Left lung (tissue), 10 donors: ENCODE data around the gene HOXA2. TPM values are rescaled to one million over a fixed set of nuclear protein-coding genes. Genes with fewer than 3 reads are reported as not detected.

Experiments used
- ATAC-seq: fragments of 200-7000 bp; cut with Tn5 transposase; one replicate; pipeline ENCODE4 v1.9.1; 2020; ENCODE audit warnings: moderate library complexity
- DNase-seq, 4 donors: peaks; one replicate each; pipeline ENCODE4 v3.0.0-alpha.2; 2013 to 2020
- H3K27ac ChIP-seq, 2 donors: fragments of 200-600 bp; sonication (generic) in 1 of 2; one replicate each; pipeline versions ENCODE4 v1.5.0 to v1.8.0; 2020 to 2021
- H3K27me3 ChIP-seq, 2 donors: fragments of 200-600 bp; sonication (generic) in 1 of 2; one replicate each; pipeline versions ENCODE4 v1.5.0 to v1.8.0; 2020 to 2021
- H3K36me3 ChIP-seq, 2 donors: fragments of 200-600 bp; sonication (generic) in 1 of 2; one replicate each; pipeline versions ENCODE4 v1.5.0 to v1.8.0; 2020 to 2021
- H3K4me1 ChIP-seq, 2 donors: fragments of 200-600 bp; one replicate each; pipeline ENCODE4 v1.8.0; 2021
- H3K4me3 ChIP-seq, 2 donors: fragments of 200-600 bp; sonication (generic) in 1 of 2; one replicate each; pipeline versions ENCODE4 v1.5.0 to v1.8.0; 2020 to 2021; ENCODE audit warnings: mild to moderate bottlenecking in 1 of 2
- H3K9me3 ChIP-seq, 2 donors: fragments of 200-600 bp; sonication (generic) in 1 of 2; one replicate each; pipeline versions ENCODE4 v1.5.0 to v1.8.0; 2020 to 2021
- intact Hi-C, 2 donors: fragments of 100-400 bp; cut with DNase I; formaldehyde crosslinking; loops; one replicate each; pipeline versions ENCODE4 v1.11.2 to v1.14.2; 2022
- polyA plus RNA-seq, 6 donors: library from polyadenylated mRNA; unstranded; fragments of 120-200 nt; gene quantifications; one replicate each; pipeline ENCODE4 v1.2.1, GENCODE V29; 2013; ENCODE audit not compliant: insufficient read length in 6 of 6
- total RNA-seq, 2 donors: library from RNA; stranded (reverse); fragmentation: NEBNext Ultra II Directional; extraction: Animal tissue kit (Norgen Biotek cat#: 25700); gene quantifications; one replicate each; pipeline ENCODE4 v1.2.1, GENCODE V29; 2021
- TF ChIP-seq, protein P1 (sequence below), 2 donors: fragments of 200-600 bp; sonication (generic) in 1 of 2; IDR thresholded peaks; one replicate each; pipeline versions ENCODE4 v1.5.0 to v1.8.0; 2021; ENCODE audit warnings: antibody characterized with exemption in 2 of 2
- donor health status: DM: no; HTN: yes; CAD: no.
- donor health status: DM: no; HTN: no; CAD: no.

The HOXA2 gene
- total and polyA plus RNA-seq, 8 donors, result 0.61 to 19.6 (median 17.6) TPM

DNA sequence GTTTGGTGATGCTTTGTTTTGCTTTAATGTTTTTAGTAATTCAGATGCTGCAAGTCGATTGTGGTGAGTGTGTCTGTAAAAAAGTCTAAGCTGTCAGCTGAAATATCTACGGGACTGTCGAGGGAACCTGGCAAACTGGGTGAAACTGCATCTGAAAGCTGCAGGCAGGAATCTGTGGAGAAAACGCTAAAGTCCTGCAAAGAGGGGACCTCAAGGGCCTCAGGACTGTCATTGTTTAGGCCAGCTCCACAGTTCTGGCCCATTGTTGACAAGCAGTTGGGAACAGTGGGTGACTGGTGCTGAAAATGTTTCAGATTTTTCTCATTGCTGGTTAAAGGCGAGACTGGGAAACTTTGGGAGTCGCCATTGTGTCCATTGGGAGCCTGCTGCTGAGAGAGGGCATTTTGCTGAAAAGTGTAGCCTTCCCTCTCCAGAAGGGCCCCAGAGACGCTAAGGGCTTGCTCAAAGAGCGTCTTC lies 1.8 kb downstream of the HOXA2 start:
- Histone ChIP-seq H3K27me3 (peaks cover 23 to 100% of the 10 kb centered on the region in 2 donors), H3K36me3 (peaks cover 0 to 6% of the 10 kb centered on the region in 2 donors), H3K9me3 (no peaks in the 10 kb centered on the region), H3K4me3 (peak overlapping the region; percentile 24 to 33), H3K27ac (peak overlapping the region; percentile 70 to 90), H3K4me1 (peaks cover 8 to 54% of the 10 kb centered on the region in 2 donors)
- TF ChIP-seq, protein P1, sequence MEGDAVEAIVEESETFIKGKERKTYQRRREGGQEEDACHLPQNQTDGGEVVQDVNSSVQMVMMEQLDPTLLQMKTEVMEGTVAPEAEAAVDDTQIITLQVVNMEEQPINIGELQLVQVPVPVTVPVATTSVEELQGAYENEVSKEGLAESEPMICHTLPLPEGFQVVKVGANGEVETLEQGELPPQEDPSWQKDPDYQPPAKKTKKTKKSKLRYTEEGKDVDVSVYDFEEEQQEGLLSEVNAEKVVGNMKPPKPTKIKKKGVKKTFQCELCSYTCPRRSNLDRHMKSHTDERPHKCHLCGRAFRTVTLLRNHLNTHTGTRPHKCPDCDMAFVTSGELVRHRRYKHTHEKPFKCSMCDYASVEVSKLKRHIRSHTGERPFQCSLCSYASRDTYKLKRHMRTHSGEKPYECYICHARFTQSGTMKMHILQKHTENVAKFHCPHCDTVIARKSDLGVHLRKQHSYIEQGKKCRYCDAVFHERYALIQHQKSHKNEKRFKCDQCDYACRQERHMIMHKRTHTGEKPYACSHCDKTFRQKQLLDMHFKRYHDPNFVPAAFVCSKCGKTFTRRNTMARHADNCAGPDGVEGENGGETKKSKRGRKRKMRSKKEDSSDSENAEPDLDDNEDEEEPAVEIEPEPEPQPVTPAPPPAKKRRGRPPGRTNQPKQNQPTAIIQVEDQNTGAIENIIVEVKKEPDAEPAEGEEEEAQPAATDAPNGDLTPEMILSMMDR (IDR thresholded peaks at IDR 0.05), result no peak
- no peak for DNase-seq
- intact Hi-C loops, result no loop called here
- ATAC-seq, result no peak

DNA sequence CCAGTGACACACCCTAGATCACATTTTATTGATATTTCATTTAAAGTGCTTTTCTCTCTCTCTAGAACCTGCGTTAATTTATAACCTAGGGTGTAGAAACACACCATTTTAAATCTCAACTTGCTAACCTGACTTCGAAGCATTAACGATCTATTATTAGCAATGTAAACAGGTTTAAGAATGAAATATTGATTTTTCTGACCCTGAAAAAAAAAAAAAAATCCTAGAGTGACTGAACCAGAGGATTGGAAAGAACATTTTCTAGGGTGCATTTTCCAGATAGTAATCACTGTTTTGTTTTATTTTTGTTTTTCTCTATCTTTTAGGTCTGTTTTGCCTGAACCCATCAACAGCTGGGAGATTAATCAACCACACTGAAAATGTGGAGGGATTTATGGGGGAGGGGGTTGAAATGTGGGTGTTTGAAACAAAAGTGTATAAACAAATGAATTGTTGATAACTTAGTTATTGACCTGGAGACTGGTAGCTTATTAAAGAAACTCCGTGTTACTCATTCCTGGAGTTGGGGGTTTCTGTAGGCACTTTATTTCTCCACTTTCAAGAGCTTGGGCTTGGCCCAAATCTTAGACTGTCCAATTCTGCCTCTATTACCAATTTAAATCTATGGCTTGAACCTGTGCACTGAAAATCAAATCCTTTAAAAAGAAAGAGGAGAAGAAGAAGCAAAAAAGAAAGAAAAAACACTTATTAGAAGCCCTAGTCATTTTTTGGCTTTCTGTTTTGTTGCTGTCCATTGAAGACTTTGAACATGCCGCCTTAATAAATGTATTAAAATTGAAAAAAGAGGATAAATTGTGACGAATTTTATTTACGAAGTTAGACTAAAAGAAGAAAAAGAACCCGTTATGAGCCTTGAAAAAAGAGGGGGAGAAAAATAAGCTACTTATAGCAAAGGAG lies 2.8 kb downstream of the HOXA2 start:
- peak overlapping the region in 1 of 2 donors; percentile 90 for H3K27ac ChIP-seq
- ATAC-seq, result no peak
- TF ChIP-seq, protein P1 (IDR thresholded peaks at IDR 0.05), result no peak
- peaks cover 21 to 100% of the 10 kb centered on the region in 2 donors for H3K27me3 ChIP-seq
- DNase-seq, result no peak
- H3K4me1 ChIP-seq, result peaks cover 8 to 58% of the 10 kb centered on the region in 2 donors
- H3K9me3 ChIP-seq, result no peaks in the 10 kb centered on the region
- peaks cover 0 to 6% of the 10 kb centered on the region in 2 donors for H3K36me3 ChIP-seq
- intact Hi-C loops, result loop anchor here in 1 of 2 donors (5.0 kb wide), 2 partner anchors 43 to 242 kb away; partner anchors contain the start of gene HOXA5
- H3K4me3 ChIP-seq, result peak overlapping the region in 1 of 2 donors; percentile 88

DNA sequence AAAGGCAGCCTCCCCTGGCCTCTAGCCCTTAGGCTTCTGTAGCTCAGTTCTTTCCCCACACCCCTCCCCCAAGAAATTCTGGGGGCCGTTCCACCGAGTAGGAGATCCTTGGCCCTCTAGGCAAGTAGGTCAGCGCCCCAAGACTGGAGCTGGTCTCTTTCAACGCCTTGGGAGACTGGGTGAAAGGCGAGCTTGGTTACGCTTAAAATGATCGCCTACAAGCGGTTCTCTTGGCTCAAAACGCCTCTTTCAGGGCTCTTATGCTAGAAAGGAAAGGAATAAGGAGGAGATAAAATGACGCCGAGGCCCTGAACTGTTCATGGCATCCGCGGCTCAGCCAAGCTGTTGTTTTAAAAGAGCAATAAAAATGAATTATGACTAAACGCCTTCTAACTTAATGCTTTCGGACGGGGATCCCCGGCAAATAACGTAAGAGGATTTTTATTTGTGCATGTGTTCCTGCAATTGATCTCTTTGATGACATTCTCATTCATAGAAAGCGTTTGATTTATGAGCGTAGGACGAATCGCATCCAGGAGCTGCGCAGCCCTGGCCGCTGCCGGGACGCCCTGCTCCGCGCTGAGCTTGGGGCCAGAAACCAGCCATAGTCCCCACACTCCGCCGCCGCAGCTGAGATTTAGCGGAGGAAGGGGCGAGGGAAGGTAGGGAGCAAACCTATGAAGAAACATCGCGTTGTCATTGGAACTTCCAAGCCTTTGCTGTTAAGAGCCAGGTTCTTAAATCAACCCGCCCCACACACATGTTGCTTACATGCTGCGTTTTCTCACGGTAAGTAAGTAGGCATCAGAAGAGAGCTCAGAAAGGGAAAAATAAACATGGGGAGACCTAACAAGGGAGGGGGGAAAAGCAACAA lies 3.7 kb downstream of the HOXA2 start:
- Histone ChIP-seq H3K4me3 (peak overlapping the region; percentile 23 to 88), H3K36me3 (peaks cover 0 to 6% of the 10 kb centered on the region in 2 donors), H3K27me3 (peaks cover 28 to 100% of the 10 kb centered on the region in 2 donors), H3K27ac (peak overlapping the region; percentile 88 to 90), H3K9me3 (no peaks in the 10 kb centered on the region), H3K4me1 (peaks cover 6 to 58% of the 10 kb centered on the region in 2 donors)
- intact Hi-C loops, result loop anchor here in 1 of 2 donors (5.0 kb wide), 2 partner anchors 43 to 242 kb away; partner anchors contain the start of gene HOXA5
- ATAC-seq, result no peak
- peak in 1 of 4 donors; percentile 71 for DNase-seq
- TF ChIP-seq, protein P1 (IDR thresholded peaks at IDR 0.05), result no peak

GRCh38 chr7:27097686-27098577 lies 4.6 kb downstream of the HOXA2 start:
- H3K4me1 ChIP-seq, result peaks cover 4 to 55% of the 10 kb centered on the region in 2 donors
- H3K4me3 ChIP-seq, result peak overlapping the region; percentile 23 to 88
- DNase-seq, result peak in 1 of 4 donors; percentile 80
- peaks cover 0 to 6% of the 10 kb centered on the region in 2 donors for H3K36me3 ChIP-seq
- intact Hi-C loops, result loop anchor here in 1 of 2 donors (5.0 kb wide), 2 partner anchors 44 to 241 kb away; partner anchors contain the start of gene HOXA5
- no peak for ATAC-seq
- TF ChIP-seq, protein P1 (IDR thresholded peaks at IDR 0.05), result no peak
- H3K27ac ChIP-seq, result peak overlapping the region; percentile 88 to 90
- peaks cover 19 to 100% of the 10 kb centered on the region in 2 donors for H3K27me3 ChIP-seq
- H3K9me3 ChIP-seq, result no peaks in the 10 kb centered on the region
